GM21529 (cell line): ENCODE measurements around the gene KRTAP4-7.
"Not testable (repeated sequence)": the region's sequence is repeated elsewhere in the genome, so short reads cannot be mapped to it uniquely, and the experiment has no call there.

Source experiments
- ATAC-seq: cut with Tn5 transposase; IDR thresholded peaks from one replicate; pipeline ENCODE4 v1.9.1; 2021; ENCODE audit not compliant: unreplicated experiment

Gene KRTAP4-7

GRCh38 chr17:41084100-41084856, at the start of gene KRTAP4-7:
KRTAP4-7 (plus strand) TSS chr17:41084150; CDS start chr17:41084207, 57 bp downstream.
- not testable (repeated sequence) for ATAC-seq

- ATAC-seq: not testable (repeated sequence)
Observed at GRCh38 chr17:41034346-41034935, 49.5 kb upstream of the KRTAP4-7 start, which contains the start of gene KRTAP1-3. KRTAP1-3 (minus strand) TSS chr17:41034874; CDS start chr17:41034821, 53 bp downstream.

GRCh38 chr17:41037853-41038350, 46.0 kb upstream of the KRTAP4-7 start:
- ATAC-seq: no peak

GRCh38 chr17:41040783-41041571, 43.0 kb upstream of the KRTAP4-7 start, which contains the start of gene KRTAP1-1:
KRTAP1-1 (minus strand) TSS chr17:41041450; CDS start chr17:41041397, 53 bp downstream.
- not testable (repeated sequence) for ATAC-seq

- ATAC-seq: no peak
Observed at GRCh38 chr17:41042953-41043352, 41.0 kb upstream of the KRTAP4-7 start.

- ATAC-seq: not testable (repeated sequence)
Observed at GRCh38 chr17:41046735-41047465, 37.0 kb upstream of the KRTAP4-7 start, which contains the start of gene KRTAP2-1. KRTAP2-1 (minus strand) TSS chr17:41047316; CDS start chr17:41047267, 49 bp downstream.

- no peak for ATAC-seq
Observed at GRCh38 chr17:41048441-41048840, 35.5 kb upstream of the KRTAP4-7 start.

- ATAC-seq: no peak
Observed at GRCh38 chr17:41049110-41049509, 34.8 kb upstream of the KRTAP4-7 start.

GRCh38 chr17:41052566-41052965, 31.4 kb upstream of the KRTAP4-7 start:
- ATAC-seq: no peak

GRCh38 chr17:41054025-41054424, 29.9 kb upstream of the KRTAP4-7 start:
- no peak for ATAC-seq

GRCh38 chr17:41054556-41054955, 29.4 kb upstream of the KRTAP4-7 start:
- ATAC-seq: not testable (repeated sequence)

GRCh38 chr17:41055130-41055529, 28.8 kb upstream of the KRTAP4-7 start, which contains the start of gene KRTAP2-2:
KRTAP2-2 (minus strand) TSS chr17:41055230; CDS start chr17:41055211, 19 bp downstream.
- ATAC-seq: not testable (repeated sequence)

- no peak for ATAC-seq
Observed at GRCh38 chr17:41057547-41057946, 26.4 kb upstream of the KRTAP4-7 start.

- ATAC-seq: no peak
Observed at GRCh38 chr17:41058741-41059140, 25.2 kb upstream of the KRTAP4-7 start.

GRCh38 chr17:41059276-41060051, 24.5 kb upstream of the KRTAP4-7 start:
- not testable (repeated sequence) for ATAC-seq

- ATAC-seq: no peak
Observed at GRCh38 chr17:41060052-41060604, 23.8 kb upstream of the KRTAP4-7 start, which contains the start of gene KRTAP2-3. KRTAP2-3 (minus strand) TSS chr17:41060114; CDS start chr17:41060050, 64 bp downstream.

GRCh38 chr17:41061964-41062363, 22.0 kb upstream of the KRTAP4-7 start:
- ATAC-seq: no peak

GRCh38 chr17:41063449-41063848, 20.5 kb upstream of the KRTAP4-7 start:
- ATAC-seq: no peak

GRCh38 chr17:41064301-41064700, 19.6 kb upstream of the KRTAP4-7 start:
- no peak for ATAC-seq
